Dermis microvascular lymphatic vessel endothelial cell (primary cell): ENCODE results near the gene COMT. TPM values are rescaled to one million over a fixed set of nuclear protein-coding genes. Genes with fewer than 3 reads are reported as not detected.
"Not testable (repeated sequence)": the region's sequence is repeated elsewhere in the genome, so short reads cannot be mapped to it uniquely, and the experiment has no call there.

ENCODE experiments used
- DNase-seq, 2 donors: peaks; one replicate each; pipeline versions ENCODE4 v3.0.0 to v3.0.0-alpha.2; 2010; ENCODE audit warnings: low read depth in 2 of 2
- total RNA-seq: library from RNA; depleted of rRNA; stranded (reverse); fragments of >200 nt; gene quantifications from 2 replicates; pipeline ENCODE4 v1.2.1, GENCODE V29; 2014

COMT gene
- total RNA-seq, 1 donor from 2014 or later = 253 TPM

GRCh38 chr22:19929586-19930550 is 11.7 kb upstream of the COMT start:
- no peak for DNase-seq

GRCh38 chr22:19930551-19931486 is 10.8 kb upstream of the COMT start:
- no peak for DNase-seq

DNA sequence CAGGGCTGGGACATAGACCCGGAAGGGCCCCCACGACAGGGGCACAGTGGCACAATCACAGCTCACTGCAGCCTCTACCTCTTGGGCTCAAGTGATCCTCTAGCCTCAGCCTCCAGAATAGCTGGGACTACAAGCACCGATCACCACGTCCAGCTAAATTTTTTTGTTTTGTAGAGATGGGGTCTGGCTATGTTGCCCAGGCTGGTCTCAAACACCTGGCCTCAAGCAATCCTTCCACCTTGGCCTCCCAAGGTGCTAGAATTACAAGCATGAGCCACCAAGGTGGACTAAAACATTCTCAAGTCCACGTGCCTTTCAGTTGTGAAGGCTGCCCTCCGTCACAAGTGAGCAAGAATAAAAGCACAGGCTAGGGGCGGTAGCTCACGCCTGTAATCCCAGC is 10.1 kb upstream of the COMT start:
- no peak for DNase-seq

DNA sequence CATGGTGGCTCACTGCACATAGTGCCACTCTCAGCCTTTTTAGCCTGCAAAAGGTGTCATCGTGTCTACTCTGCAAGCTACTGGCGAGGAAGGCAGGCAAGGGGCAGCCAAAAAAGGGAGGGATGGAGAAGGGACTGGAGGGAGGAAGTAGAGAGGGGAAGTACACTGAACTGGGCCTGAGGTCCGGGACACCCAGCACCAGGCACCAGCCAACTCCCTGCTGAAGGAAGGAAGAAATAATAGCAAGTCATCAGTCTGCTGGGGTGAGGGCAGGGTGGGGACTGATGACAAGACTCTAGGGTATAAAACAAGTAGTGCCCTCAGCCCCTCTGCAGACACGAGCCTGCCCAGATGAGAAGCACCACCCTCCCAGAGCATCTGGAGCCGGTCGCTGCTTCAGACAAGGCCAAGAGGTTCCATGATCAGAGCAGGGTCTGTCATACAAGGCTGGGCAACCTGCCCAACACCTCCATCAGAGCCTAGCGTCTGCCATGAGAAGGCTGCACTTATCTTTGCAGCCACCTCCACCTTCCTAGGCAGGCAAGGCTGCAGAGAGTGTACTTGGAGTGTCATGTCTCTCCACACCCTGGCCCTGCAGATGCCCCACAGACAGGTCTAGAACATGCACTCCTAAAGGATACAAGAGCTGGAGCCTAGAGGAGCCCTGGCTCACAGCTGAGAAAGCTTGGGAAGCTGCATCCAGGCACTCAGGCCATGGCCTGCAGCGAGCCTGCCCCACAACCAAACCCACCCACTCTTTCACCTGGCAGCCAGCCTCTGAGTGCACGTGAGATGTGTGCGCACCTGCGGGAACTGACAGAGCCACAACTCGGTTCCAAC is 9.0 kb upstream of the COMT start:
- no peak for DNase-seq

DNA sequence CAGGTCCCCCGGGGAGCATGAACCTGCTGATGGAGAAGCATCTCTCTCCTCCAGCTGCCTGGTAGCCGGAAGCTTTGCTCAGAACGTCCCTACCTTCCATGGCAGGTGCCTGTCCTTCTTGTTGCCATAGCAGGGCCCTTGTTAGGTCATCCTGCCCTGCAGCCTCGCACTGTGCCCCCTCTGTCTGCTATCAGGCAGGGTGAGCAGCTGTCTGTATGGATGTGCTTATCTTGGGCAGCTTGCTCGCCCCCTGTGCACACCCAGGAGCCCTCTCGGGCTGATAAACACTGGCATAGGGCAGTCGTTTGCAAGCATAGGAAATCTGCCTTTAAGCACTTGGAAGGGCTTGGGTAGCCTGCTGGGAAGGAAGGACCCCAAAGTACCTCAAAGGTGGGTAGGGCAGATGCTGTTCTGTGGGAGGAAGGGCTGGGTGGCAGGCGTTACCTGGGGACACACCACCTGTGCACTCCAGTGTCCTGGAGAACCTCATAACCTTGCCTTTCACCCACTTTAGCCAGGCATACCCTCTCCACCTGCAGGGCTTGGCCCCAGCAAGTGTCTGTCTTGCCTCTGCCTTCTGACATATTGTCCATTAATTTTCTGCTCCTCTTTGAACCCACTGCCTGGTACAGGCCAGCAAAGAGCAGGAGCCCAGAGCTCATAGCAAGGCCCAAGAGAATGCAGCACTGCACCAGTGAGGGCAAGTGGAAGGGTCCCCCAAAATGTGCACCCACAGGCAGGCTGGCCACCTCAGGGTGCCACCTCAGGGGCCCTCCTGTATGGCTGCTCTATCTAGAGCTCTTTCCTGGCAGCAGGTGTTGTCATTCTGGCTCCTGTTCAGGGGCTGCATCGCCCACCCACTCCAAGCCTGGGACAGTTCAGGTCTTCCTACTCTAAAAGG is 8.0 kb upstream of the COMT start:
- DNase-seq = no peak

DNA sequence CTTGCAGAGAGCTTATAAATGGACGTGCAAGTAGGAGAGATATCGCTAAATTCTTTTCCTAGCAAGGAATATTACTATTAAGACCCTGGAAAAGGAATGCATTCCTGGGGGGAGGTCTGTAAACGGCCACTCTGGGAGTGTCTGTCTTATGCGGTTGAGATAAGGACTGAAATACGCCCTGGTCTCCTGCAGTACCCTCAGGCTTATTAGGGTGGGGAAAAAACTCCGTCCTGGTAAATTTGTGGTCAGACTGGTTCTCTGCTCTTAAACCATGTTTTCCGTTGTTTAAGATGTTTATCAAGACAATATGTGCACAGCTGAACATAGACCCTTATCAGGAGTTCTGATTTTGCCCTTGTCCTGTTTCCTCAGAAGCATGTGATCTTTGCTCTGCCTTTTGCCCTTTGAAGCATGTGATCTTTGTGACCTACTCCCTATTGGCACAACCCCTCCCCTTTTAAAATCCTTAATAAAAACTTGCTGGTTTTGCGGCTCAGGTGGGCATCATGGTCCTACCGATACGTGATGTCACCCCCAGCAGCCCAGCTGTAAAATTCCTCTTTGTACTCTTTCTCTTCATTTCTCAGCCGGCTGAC is 6.4 kb upstream of the COMT start:
- not testable (repeated sequence) for DNase-seq

GRCh38 chr22:19936513-19936912 is 5.1 kb upstream of the COMT start:
- DNase-seq = no peak

DNA sequence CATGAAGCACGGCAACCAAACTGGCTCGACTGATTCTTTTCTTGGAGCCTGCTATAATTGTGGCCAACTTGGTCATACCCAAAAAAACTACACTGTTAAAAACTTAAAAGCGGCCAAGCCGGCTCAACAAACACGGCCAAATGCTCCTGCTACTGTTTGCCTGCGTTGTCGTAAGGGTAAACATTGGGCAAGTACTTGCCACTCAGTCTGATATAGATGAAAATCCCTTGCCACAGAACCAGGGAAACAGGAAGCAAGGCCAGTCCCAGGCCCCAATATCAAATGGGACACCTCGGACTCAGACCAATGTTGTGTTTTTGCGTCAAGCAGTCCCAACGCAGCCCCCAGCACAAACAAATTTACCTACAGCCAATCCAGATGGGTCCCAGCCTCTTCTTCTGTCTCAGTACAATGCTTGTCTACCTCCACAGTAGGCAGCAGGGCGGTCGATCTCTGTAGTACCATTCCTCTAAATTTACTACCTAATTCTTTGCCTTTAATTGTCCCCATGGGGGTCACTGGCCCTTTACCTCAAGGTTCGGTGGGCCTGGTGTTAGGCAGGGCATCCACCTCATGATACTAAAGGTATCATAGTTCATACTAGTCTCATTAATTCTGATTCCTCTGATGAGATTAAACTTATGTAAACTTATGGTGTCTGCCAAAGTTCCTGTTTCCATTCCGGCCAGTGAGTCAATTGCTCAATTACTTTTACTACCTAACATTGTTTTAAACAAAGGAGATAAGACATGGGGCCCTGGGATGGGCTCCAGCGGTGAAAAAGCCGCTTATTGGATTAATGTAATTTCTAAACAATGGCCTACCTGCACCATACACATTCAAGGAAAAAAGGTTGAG is 3.7 kb upstream of the COMT start:
- DNase-seq = peak; percentile 63 to 67

- no peak for DNase-seq
These were observed 822 bp upstream of the COMT start for GRCh38 chr22:19940536-19941364.

- DNase-seq = peak in 1 of 2 donors; percentile 55
These were observed 847 bp downstream of the COMT start for GRCh38 chr22:19942157-19943081.

- peak in 1 of 2 donors; percentile 75 for DNase-seq
These were observed 1.8 kb downstream of the COMT start for GRCh38 chr22:19943082-19944026.

GRCh38 chr22:19948057-19948760 is 6.6 kb downstream of the COMT start:
- DNase-seq = no peak

DNA sequence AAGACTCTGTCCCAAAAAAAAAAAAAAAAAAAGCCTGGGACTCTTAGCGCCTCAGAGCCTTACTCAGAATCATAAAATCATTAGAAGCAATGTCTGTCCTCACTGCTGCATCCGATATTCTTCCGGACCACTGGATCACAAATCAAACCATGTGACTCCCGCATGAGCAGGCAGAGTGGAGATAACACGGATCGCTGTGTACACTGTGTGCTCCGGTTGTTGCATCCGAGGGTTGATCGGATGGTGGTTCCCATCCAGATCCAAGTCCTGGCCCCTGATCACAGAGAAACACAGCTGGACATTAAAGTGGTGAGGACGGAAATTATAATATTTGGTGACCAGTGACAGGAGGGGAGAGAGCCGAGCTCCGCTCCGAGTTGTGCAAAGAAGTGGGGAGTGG is 9.8 kb downstream of the COMT start:
- no peak for DNase-seq

GRCh38 chr22:19955241-19956128 is 13.9 kb downstream of the COMT start:
- peak; percentile 54 to 70 for DNase-seq
